Thoracic aorta (tissue), 2 donors: Measurements from ENCODE around the gene CYP46A1. TPM values are rescaled to one million over a fixed set of nuclear protein-coding genes. Genes with fewer than 3 reads are reported as not detected.

Source experiments
- ATAC-seq: fragments of 150-250 bp; one replicate; pipeline ENCODE4 v1.8.0; 2017; ENCODE audit warnings: low read depth; ENCODE audit not compliant: insufficient number of reproducible peaks, low FRiP score
- DNase-seq: peaks from one replicate; pipeline ENCODE4 v3.0.0-alpha.2; 2020; ENCODE audit warnings: low spot score
- H3K27ac ChIP-seq, 2 donors: fragments of 200-600 bp; sonication (generic); 1 replicate in 1 of 2; 2 replicates in 1 of 2; pipeline ENCODE4 v1.5.1; 2016; ENCODE audit warnings: mild to moderate bottlenecking in 2 of 2, moderate library complexity in 2 of 2
- H3K27me3 ChIP-seq: fragments of 200-600 bp; sonication (generic); replicated peaks from 2 replicates; pipeline ENCODE4 v1.6.0; 2016; ENCODE audit warnings: mild to moderate bottlenecking; ENCODE audit not compliant: insufficient read depth
- H3K36me3 ChIP-seq: fragments of 200-600 bp; sonication (generic); one replicate; pipeline ENCODE4 v1.5.1; 2016
- H3K4me1 ChIP-seq, 2 donors: fragments of 200-600 bp; sonication (generic); 1 replicate in 1 of 2; 2 replicates in 1 of 2; pipeline versions ENCODE4 v1.5.1 to v1.6.0; 2016; ENCODE audit warnings: low read depth in 2 of 2, mild to moderate bottlenecking in 1 of 2; ENCODE audit not compliant: control insufficient read depth in 1 of 2
- H3K4me3 ChIP-seq: fragments of 200-600 bp; sonication (generic); 2 replicates; pipeline ENCODE4 v1.5.1; 2016; ENCODE audit warnings: mild to moderate bottlenecking
- H3K9me3 ChIP-seq: fragments of 200-600 bp; sonication (generic); 2 replicates; pipeline ENCODE4 v1.5.1; 2016
- total RNA-seq, 2 donors: library from RNA; depleted of rRNA; stranded (reverse); fragments of >200 nt; gene quantifications; one replicate each; pipeline versions ENCODE4 v1.1.0 to v1.2.3, GENCODE V29; 2016
- TF ChIP-seq, protein P1 (sequence below): fragments of 200-600 bp; sonication (generic); IDR thresholded peaks from one replicate; pipeline ENCODE4 v1.5.1; 2019; ENCODE audit warnings: antibody characterized with exemption

CYP46A1 gene
- total RNA-seq, 2 donors from 2014 or later, result 0.68 to 1.3 TPM

DNA sequence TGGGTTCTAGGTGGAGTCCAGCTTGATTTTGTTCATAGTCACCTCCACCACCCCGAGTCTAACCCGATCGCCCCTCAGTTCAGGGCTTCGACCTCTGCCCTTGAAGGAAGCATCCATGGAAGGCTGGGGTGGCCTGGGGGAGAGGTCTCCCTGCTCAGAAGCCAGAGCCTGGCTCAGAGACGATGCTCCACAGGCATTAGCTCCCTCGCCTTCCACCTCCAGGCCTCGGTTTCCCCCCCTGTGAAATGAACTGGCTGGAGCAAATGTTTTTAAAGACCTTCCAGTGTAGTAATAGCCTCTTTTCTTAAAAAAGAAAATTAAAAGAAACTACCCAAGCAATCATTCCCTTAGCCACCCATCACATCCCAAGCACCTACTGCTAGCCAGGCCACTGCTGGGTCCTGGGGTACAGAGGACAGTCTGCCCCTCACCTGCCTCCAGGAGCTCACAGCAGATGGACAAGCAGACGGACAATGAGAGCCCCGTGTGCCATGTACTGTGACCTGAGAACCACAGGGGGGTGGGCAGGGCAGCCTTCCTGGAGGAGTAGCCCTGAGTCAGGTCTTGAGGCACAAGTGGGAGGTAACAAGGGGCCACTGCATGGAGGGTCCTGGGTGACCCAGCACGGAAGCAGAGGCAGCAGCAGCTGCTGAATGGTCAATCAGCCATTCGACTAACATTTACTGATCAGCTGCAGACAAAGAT lies 66.8 kb downstream of the CYP46A1 start:
- Histone ChIP-seq H3K9me3 (no peaks in the 10 kb centered on the region), H3K27ac (no peak overlapping the region), H3K4me1 (peaks cover 47 to 69% of the 10 kb centered on the region in 2 donors), H3K27me3 (no peaks in the 10 kb centered on the region), H3K36me3 (no peaks in the 10 kb centered on the region), H3K4me3 (no peak overlapping the region)
- DNase-seq, result no peak
- ATAC-seq, result no peak
- TF ChIP-seq, protein P1, sequence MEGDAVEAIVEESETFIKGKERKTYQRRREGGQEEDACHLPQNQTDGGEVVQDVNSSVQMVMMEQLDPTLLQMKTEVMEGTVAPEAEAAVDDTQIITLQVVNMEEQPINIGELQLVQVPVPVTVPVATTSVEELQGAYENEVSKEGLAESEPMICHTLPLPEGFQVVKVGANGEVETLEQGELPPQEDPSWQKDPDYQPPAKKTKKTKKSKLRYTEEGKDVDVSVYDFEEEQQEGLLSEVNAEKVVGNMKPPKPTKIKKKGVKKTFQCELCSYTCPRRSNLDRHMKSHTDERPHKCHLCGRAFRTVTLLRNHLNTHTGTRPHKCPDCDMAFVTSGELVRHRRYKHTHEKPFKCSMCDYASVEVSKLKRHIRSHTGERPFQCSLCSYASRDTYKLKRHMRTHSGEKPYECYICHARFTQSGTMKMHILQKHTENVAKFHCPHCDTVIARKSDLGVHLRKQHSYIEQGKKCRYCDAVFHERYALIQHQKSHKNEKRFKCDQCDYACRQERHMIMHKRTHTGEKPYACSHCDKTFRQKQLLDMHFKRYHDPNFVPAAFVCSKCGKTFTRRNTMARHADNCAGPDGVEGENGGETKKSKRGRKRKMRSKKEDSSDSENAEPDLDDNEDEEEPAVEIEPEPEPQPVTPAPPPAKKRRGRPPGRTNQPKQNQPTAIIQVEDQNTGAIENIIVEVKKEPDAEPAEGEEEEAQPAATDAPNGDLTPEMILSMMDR, result no peak

DNA sequence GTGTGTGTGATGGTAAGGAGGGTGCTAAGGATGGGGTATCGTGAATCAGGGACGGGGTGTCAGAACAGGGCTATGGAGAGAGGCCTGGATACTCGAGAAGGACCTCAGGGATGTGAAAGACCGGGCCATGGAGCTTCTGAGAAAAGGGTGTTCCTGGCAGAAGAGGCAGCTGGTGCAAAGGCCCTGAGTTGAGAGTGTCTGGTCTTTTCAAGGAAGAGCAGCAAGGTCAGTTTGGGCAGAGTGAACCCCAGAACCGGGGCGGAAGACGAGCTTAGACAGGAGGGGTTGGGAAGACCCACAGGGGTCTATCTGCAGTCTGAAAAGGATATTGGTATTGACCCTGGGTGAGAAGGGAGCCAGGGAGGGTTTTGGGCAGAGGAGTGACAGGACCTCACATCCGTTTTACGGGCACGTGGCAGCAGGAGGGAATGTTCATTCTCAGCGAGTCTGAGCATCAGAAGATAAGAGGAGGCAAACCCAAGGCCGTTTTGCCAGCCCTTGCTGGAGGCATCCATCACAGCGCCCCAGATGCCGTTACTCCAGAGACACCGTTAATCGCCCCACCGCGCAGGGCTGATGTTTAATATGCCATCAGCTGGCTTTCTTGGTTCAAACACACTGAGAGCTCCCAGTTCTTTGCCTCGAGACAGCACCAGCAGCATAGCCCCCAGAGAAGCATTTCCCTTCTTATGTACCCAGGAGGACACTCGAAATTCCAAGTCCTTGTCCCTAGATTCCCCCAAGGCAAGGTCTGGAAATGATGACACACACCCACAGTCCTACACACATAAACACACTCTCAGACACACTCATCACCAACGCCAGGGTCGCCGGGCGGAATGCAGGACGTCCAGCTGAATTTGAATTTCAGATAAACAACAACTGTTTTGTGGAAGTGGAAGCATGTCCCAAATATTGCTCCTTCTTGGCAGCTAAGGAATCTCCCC lies 67.7 kb downstream of the CYP46A1 start:
- no peak overlapping the region for H3K4me3 ChIP-seq
- no peaks in the 10 kb centered on the region for H3K9me3 ChIP-seq
- ATAC-seq, result no peak
- no peaks in the 10 kb centered on the region for H3K27me3 ChIP-seq
- no peak for DNase-seq
- no peaks in the 10 kb centered on the region for H3K36me3 ChIP-seq
- TF ChIP-seq, protein P1, result no peak
- H3K27ac ChIP-seq, result peak overlapping the region; percentile 37 to 73
- H3K4me1 ChIP-seq, result peaks cover 43 to 69% of the 10 kb centered on the region in 2 donors

DNA sequence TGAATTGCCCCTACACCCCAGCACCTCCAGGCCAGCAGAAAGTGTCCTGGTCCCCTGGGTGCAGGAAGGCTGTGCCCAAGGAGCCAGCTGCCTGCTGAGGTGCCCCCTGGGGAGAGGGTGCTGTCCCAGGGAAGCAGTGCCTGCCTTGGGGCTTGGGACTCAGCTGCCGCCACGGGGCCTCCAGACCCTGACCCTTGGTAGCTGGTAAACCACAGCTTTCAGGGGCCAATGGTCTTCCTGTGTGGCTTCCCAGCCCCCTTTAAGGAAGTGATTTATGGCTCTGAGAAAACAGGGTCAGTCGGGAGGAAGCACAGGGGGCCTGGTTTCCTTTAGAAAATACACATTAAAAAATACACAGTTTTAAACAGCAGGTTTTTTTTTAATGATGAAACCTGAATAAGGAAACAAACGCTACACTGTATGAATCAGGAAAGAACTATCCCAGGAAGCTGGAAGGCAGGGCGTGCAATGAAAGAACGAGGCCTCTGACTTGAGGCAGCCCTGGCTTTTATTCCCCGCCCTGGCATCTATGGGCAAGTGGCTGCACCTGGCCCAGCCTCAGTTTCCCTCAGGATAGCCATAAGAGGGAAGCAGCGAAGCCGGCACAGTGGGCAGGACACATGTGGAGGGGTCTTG lies 68.5 kb downstream of the CYP46A1 start:
- peak overlapping the region; percentile 37 to 73 for H3K27ac ChIP-seq
- TF ChIP-seq, protein P1, result no peak
- H3K4me3 ChIP-seq, result no peak overlapping the region
- no peaks in the 10 kb centered on the region for H3K36me3 ChIP-seq
- DNase-seq (no peak), ATAC-seq (no peak)
- no peaks in the 10 kb centered on the region for H3K9me3 ChIP-seq
- no peaks in the 10 kb centered on the region for H3K27me3 ChIP-seq
- H3K4me1 ChIP-seq, result peaks cover 41 to 68% of the 10 kb centered on the region in 2 donors

DNA sequence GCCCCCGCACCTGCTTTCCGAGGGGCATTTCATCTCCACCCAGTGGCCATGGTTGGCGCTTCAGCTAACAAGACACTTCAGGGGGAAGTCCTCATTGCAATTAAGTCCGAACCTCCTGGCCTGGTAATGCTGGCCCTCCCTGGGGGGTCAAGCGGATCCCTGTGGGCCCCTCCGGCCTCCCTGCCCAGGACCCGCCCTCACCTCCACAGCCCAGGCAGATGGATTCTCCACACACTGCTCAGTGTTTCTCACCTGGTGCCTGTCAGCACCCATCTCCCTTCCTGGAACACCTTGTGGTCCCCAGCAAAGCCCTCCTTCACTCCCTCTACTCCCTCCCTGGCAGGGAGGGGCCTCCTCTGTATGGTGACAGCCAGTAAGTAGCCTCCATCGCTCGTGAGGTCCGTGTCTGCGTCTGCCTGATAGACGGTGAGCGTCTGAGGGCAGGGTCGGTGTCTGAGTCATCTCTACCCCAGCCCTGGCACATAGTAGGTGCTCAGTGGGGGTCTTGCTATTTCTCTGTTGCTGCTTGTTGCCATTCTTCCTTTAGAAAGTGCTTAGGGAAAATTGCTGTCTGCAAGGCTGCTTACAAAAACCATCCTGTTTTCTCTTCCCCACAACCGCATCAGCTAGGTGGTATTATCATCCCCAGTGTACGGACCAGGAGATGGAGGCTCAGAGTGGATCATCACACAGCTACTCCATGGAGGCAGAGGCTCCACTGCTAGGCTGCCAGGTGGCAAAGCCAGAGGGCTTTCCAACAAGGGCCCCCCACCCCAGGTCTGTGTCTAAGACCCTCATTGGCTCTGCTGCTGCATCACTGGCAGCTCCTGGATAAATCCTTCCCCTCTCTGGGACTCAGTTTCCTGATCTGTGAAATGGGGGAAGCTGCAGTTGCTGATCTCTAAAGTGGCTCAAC lies 69.4 kb downstream of the CYP46A1 start:
- peaks cover 41 to 75% of the 10 kb centered on the region in 2 donors for H3K4me1 ChIP-seq
- H3K36me3 ChIP-seq, result no peaks in the 10 kb centered on the region
- no peak overlapping the region for H3K4me3 ChIP-seq
- no peak for ATAC-seq
- TF ChIP-seq, protein P1, result no peak
- H3K9me3 ChIP-seq, result no peaks in the 10 kb centered on the region
- peak overlapping the region; percentile 30 to 76 for H3K27ac ChIP-seq
- DNase-seq, result no peak
- no peaks in the 10 kb centered on the region for H3K27me3 ChIP-seq
